Ishikawa (cell line): ENCODE measurements around the gene DDRGK1.
A peak's percentile ranks its signal among the peaks of the same experiment; 100 is the strongest.

Source experiments
- CEBPB ChIP-seq: IDR thresholded peaks from 2 replicates; pipeline ENCODE4 v1.6.1; 2012
- CREB1 ChIP-seq: IDR thresholded peaks from 2 replicates; pipeline ENCODE4 v1.6.1; 2012; ENCODE audit warnings: low read depth
- EGR1 ChIP-seq: IDR thresholded peaks from 2 replicates; pipeline ENCODE4 v1.6.1; 2012
- EP300 ChIP-seq: IDR thresholded peaks from 2 replicates; pipeline ENCODE4 v1.6.1; 2012; ENCODE audit warnings: borderline replicate concordance
- FOXM1 ChIP-seq: IDR thresholded peaks from 2 replicates; pipeline ENCODE4 v1.6.1; 2012; ENCODE audit warnings: low read depth, borderline replicate concordance
- MAX ChIP-seq: IDR thresholded peaks from 2 replicates; pipeline ENCODE4 v1.6.1; 2012
- NFIC ChIP-seq: IDR thresholded peaks from 2 replicates; pipeline ENCODE4 v1.6.1; 2012
- RAD21 ChIP-seq: IDR thresholded peaks from 2 replicates; pipeline ENCODE4 v1.6.1; 2012; ENCODE audit warnings: low read depth
- REST ChIP-seq: IDR thresholded peaks from 2 replicates; pipeline ENCODE4 v1.6.1; 2012; ENCODE audit warnings: low read depth, mild to moderate bottlenecking
- TAF1 ChIP-seq: IDR thresholded peaks from 2 replicates; pipeline ENCODE4 v1.6.1; 2012; ENCODE audit warnings: low read depth, mild to moderate bottlenecking
- TCF12 ChIP-seq: IDR thresholded peaks from 2 replicates; pipeline ENCODE4 v1.6.1; 2012; ENCODE audit warnings: low read depth
- TEAD4 ChIP-seq: IDR thresholded peaks from 2 replicates; pipeline ENCODE4 v1.6.1; 2012
- USF1 ChIP-seq: IDR thresholded peaks from 2 replicates; pipeline ENCODE4 v1.6.1; 2012
- YY1 ChIP-seq: IDR thresholded peaks from 2 replicates; pipeline ENCODE4 v1.6.1; 2012; ENCODE audit warnings: low read depth
- ZBTB7A ChIP-seq: IDR thresholded peaks from 2 replicates; pipeline ENCODE4 v1.6.1; 2012; ENCODE audit warnings: low read depth

DDRGK1 gene

GRCh38 chr20:3208786-3209256 is 4.3 kb upstream of the DDRGK1 start:
- TF ChIP-seq NFIC (no peak), ZBTB7A (no peak), TCF12 (no peak), EGR1 (no peak), EP300 (no peak), CREB1 (no peak), CEBPB (no peak), TEAD4 (no peak), USF1 (no peak), FOXM1 (no peak), RAD21 (no peak), TAF1 (no peak), YY1 (no peak), MAX (no peak), REST (no peak)

- TF ChIP-seq EGR1 (0 out of 2 replicates have a peak, but pooled peaks have one; percentile 14), TCF12 (no peak), REST (no peak), EP300 (no peak), RAD21 (no peak), CREB1 (no peak), NFIC (no peak), TAF1 (peak; percentile 3), ZBTB7A (no peak)
Measured at GRCh38 chr20:3203315-3204123, 963 bp downstream of the DDRGK1 start.

- TF ChIP-seq YY1, result no peak
- no peak for TF ChIP-seq TEAD4
- TF ChIP-seq ZBTB7A, result no peak
- no peak for TF ChIP-seq CEBPB
- no peak for TF ChIP-seq CREB1
- no peak for TF ChIP-seq EP300
- TF ChIP-seq FOXM1, result no peak
- no peak for TF ChIP-seq MAX
- no peak for TF ChIP-seq USF1
- TF ChIP-seq TAF1, result no peak
Measured at GRCh38 chr20:3202965-3203314, 1.5 kb downstream of the DDRGK1 start.

GRCh38 chr20:3199976-3200755 is 4.3 kb downstream of the DDRGK1 start:
- TF ChIP-seq MAX, result no peak
- TF ChIP-seq TEAD4, result no peak
- no peak for TF ChIP-seq ZBTB7A
- TF ChIP-seq TCF12, result no peak
- TF ChIP-seq CEBPB, result no peak
- TF ChIP-seq USF1, result no peak
- no peak for TF ChIP-seq TAF1
- no peak for TF ChIP-seq YY1
- no peak for TF ChIP-seq REST
- no peak for TF ChIP-seq NFIC
- no peak for TF ChIP-seq EGR1
- no peak for TF ChIP-seq FOXM1
- TF ChIP-seq RAD21, result no peak
- no peak for TF ChIP-seq EP300
